LoVo (cell line): ENCODE data around the gene RNPEPL1.
A peak's percentile ranks its signal among the peaks of the same experiment; 100 is the strongest.

Source experiments
- DNase-seq: peaks from one replicate; pipeline ENCODE4 v3.0.0-alpha.2; 2016; ENCODE audit warnings: low spot score

The RNPEPL1 gene

GRCh38 chr2:240591784-240592183 lies 23.5 kb downstream of the RNPEPL1 start:
- no peak for DNase-seq

GRCh38 chr2:240593026-240593702 lies 24.9 kb downstream of the RNPEPL1 start:
- no peak for DNase-seq

- no peak for DNase-seq
Measured at GRCh38 chr2:240593703-240594451, 25.6 kb downstream of the RNPEPL1 start.

- no peak for DNase-seq
Measured at GRCh38 chr2:240594511-240595380, 26.5 kb downstream of the RNPEPL1 start.

- DNase-seq, result no peak
Measured at GRCh38 chr2:240595381-240596079, 27.2 kb downstream of the RNPEPL1 start.

GRCh38 chr2:240596080-240596460 lies 27.8 kb downstream of the RNPEPL1 start:
- no peak for DNase-seq

- no peak for DNase-seq
Measured at GRCh38 chr2:240596491-240596931, 28.2 kb downstream of the RNPEPL1 start.

GRCh38 chr2:240597054-240597418 lies 28.8 kb downstream of the RNPEPL1 start:
- no peak for DNase-seq

- no peak for DNase-seq
Measured at GRCh38 chr2:240597419-240598181, 29.3 kb downstream of the RNPEPL1 start.

GRCh38 chr2:240598311-240598911 lies 30.1 kb downstream of the RNPEPL1 start:
- no peak for DNase-seq

GRCh38 chr2:240599141-240599583 lies 30.9 kb downstream of the RNPEPL1 start:
- DNase-seq, result no peak

GRCh38 chr2:240600451-240600961 lies 32.2 kb downstream of the RNPEPL1 start:
- no peak for DNase-seq

GRCh38 chr2:240601061-240601830 lies 33.0 kb downstream of the RNPEPL1 start:
- DNase-seq, result no peak

- no peak for DNase-seq
Measured at GRCh38 chr2:240601831-240602160, 33.5 kb downstream of the RNPEPL1 start.

GRCh38 chr2:240602266-240603050 lies 34.2 kb downstream of the RNPEPL1 start:
- DNase-seq, result no peak

GRCh38 chr2:240603081-240603835 lies 35.0 kb downstream of the RNPEPL1 start:
- no peak for DNase-seq

- DNase-seq, result no peak
Measured at GRCh38 chr2:240603846-240604245, 35.6 kb downstream of the RNPEPL1 start.

GRCh38 chr2:240604291-240604938 lies 36.1 kb downstream of the RNPEPL1 start:
- DNase-seq, result peak; percentile 72
